Karpas-422 (cell line): Measurements from ENCODE around the gene CYP27C1. TPM values are rescaled to one million over a fixed set of nuclear protein-coding genes. Genes with fewer than 3 reads are reported as not detected.

Experiments used
- DNase-seq: peaks from one replicate; pipeline ENCODE4 v3.0.0-alpha.2; 2015
- H2AFZ ChIP-seq: fragments of 200-600 bp; sonication (generic); 2 replicates; pipeline ENCODE4 v1.6.1; 2014; ENCODE audit warnings: antibody characterized with exemption, low read length, mixed read lengths
- H3K27ac ChIP-seq: fragments of 200-600 bp; sonication (generic); 2 replicates; pipeline ENCODE4 v1.5.1; 2014; ENCODE audit warnings: mild to moderate bottlenecking, low read length, moderate library complexity
- H3K27me3 ChIP-seq: fragments of 200-600 bp; sonication (generic); 2 replicates; pipeline ENCODE4 v1.6.1; 2014; ENCODE audit warnings: low read length, mixed read lengths
- H3K36me3 ChIP-seq: fragments of 200-600 bp; sonication (generic); 2 replicates; pipeline ENCODE4 v1.6.1; 2014; ENCODE audit warnings: low read length, mixed read lengths; ENCODE audit not compliant: insufficient read depth
- H3K4me1 ChIP-seq: fragments of 200-600 bp; sonication (generic); 2 replicates; pipeline ENCODE4 v1.6.1; 2014; ENCODE audit warnings: mild to moderate bottlenecking, low read length, mixed read lengths
- H3K4me2 ChIP-seq: fragments of 200-600 bp; sonication (generic); 2 replicates; pipeline ENCODE4 v1.6.1; 2014; ENCODE audit warnings: low read length, low read depth, mild to moderate bottlenecking; ENCODE audit not compliant: poor library complexity, severe bottlenecking
- H3K4me3 ChIP-seq: fragments of 200-600 bp; sonication (generic); 2 replicates; pipeline ENCODE4 v1.5.1; 2014; ENCODE audit warnings: mild to moderate bottlenecking, antibody characterized with exemption, low read length, mixed read lengths
- H3K79me2 ChIP-seq: fragments of 200-600 bp; sonication (generic); 2 replicates; pipeline ENCODE4 v1.6.1; 2014; ENCODE audit warnings: mild to moderate bottlenecking, low read length, mixed read lengths
- H3K9ac ChIP-seq: fragments of 200-600 bp; sonication (generic); 2 replicates; pipeline ENCODE4 v1.6.0; 2014; ENCODE audit warnings: low read length
- H3K9me2 ChIP-seq: fragments of 200-600 bp; sonication (generic), shearing (Covaris generic); replicated peaks from 2 replicates; pipeline ENCODE4 v1.6.0; 2014; ENCODE audit warnings: mild to moderate bottlenecking, low read length, moderate library complexity; ENCODE audit not compliant: insufficient read depth
- H3K9me3 ChIP-seq: fragments of 300-700, 200-600 bp; sonication (generic); 2 replicates; pipeline ENCODE4 v1.6.1; 2014; ENCODE audit warnings: low read length, mixed read lengths
- H4K20me1 ChIP-seq: fragments of 200-600 bp; sonication (generic); 2 replicates; pipeline ENCODE4 v1.6.1; 2014; ENCODE audit warnings: mild to moderate bottlenecking, antibody characterized with exemption, low read length, low read depth; ENCODE audit not compliant: insufficient read depth
- total RNA-seq: library from RNA; depleted of rRNA; stranded (reverse); fragments of >200 nt; shearing (Covaris generic); gene quantifications from 2 replicates; pipeline ENCODE4 v1.2.3, GENCODE V29; 2014; ENCODE audit warnings: low replicate concordance

The CYP27C1 gene
- total RNA-seq, 1 experiment from 2014 or later: not detected

DNA sequence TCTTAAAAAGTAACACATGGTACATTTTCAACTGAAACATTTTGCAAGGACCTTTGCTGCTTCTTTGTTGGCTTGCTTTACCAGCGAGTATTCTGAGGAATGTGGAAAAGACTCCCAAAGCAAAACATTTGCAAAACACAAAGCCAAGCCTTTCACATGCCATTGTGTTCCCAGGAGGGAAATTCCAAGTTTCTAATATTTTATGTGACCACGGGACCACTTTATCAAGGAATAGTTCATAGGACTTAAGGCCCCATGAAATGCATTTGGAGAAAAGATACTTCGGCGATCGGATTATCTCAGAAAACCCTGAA is 26.2 kb downstream of the CYP27C1 start:
- Histone ChIP-seq H3K79me2 (no peaks in the 10 kb centered on the region), H3K9ac (no peak overlapping the region), H2AFZ (no peak overlapping the region), H4K20me1 (no peaks in the 10 kb centered on the region), H3K9me2 (no peaks in the 10 kb centered on the region), H3K4me1 (peaks cover 3% of the 10 kb centered on the region; the same call in 1 of the 2 replicates), H3K36me3 (no peaks in the 10 kb centered on the region), H3K4me3 (no peak overlapping the region), H3K9me3 (0 out of 2 replicates have a peak, but pooled peaks cover 3% of the 10 kb centered on the region), H3K4me2 (no peak overlapping the region), H3K27me3 (no peaks in the 10 kb centered on the region), H3K27ac (no peak overlapping the region)
- no peak for DNase-seq

DNA sequence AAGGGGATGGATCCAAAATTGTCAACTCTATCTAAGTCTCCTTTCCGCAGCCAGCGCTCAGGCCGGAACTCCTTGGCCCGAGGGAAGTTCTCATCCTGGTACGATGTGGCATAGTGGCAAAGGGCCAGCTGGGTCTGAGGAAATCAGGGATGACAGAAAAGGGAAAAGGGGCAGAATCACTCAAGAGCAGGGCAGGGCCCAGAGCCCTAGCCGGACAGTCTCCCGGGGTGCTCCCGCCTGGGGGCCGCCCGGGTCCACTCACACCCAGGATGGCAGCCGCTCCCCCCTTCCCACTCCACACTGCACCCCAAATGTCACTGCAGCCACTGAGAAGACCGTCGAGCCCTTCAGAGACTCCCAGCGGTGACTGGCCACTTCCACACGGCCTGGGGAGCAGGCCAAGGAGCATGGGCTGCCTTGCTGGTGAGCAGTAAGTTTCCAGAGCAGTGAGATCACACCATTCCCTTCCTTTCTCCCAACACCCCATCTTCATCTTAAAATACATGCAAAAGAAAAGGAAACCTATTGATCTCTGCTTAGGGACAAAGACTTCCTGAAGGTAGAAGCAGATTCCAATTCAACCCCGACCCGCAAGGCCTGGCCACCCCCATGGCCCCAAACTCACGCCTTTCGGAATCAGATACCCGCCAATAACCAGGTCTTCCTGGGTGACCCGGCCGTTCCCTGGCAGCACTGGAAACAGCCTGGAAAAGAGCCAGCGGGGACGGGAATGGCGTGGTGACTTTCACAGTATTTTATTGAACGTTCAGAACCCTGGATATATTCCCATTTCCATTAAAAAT is 26.7 kb downstream of the CYP27C1 start:
- H3K79me2 ChIP-seq: no peaks in the 10 kb centered on the region
- H3K4me3 ChIP-seq: no peak overlapping the region
- no peak overlapping the region for H2AFZ ChIP-seq
- 0 out of 2 replicates have a peak, but pooled peaks cover 3% of the 10 kb centered on the region for H3K9me3 ChIP-seq
- no peak overlapping the region for H3K9ac ChIP-seq
- no peaks in the 10 kb centered on the region for H3K27me3 ChIP-seq
- no peak overlapping the region for H3K27ac ChIP-seq
- no peaks in the 10 kb centered on the region for H3K36me3 ChIP-seq
- no peaks in the 10 kb centered on the region for H3K9me2 ChIP-seq
- DNase-seq: no peak
- H3K4me2 ChIP-seq: no peak overlapping the region
- peaks cover 3% of the 10 kb centered on the region; the same call in 1 of the 2 replicates for H3K4me1 ChIP-seq
- no peaks in the 10 kb centered on the region for H4K20me1 ChIP-seq

DNA sequence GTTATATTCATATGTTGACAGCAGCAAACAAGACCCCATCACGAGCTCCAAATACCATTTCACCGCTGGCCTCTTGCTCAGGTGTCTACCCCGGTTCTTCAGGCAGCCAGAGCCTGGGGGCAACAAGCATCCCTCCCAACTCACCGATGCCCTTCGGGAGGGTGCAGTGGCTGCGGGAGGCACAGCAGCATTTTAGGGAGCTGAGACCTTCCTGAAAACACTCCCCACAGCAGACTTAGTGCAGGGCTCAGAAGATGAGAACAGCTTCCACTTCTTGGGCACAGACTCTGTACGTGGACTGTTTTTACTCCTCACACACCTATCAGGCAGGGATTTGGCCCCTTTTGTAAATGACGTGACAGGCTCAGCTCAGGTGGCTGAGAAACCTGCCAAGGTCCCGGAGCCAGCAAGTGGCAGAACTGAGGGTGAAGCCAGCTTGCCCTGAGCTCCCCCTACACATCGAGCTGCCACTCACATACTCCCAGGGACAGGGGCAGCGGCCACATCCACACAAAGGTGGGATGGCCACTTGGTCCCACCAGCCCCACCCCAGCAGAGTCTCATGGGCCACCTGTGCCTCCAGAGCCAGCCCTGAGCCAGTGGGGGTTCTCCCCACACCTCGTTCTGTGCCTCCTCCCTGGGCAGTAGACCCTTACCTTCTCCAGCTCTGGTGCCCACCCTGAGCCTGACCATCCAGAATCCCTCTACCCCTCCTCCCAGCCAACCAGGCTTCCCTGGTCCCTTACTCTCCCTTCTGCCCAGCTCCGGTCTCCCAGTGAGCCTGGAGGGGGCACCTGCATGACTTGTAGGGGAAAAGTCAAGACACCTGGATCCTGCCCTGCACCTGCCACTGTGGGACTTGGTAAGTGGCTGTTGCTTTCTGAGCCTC is 28.5 kb downstream of the CYP27C1 start:
- Histone ChIP-seq H3K9me3 (0 out of 2 replicates have a peak, but pooled peaks cover 1% of the 10 kb centered on the region), H3K9ac (no peak overlapping the region), H3K27me3 (no peaks in the 10 kb centered on the region), H3K27ac (no peak overlapping the region), H3K79me2 (no peaks in the 10 kb centered on the region), H4K20me1 (no peaks in the 10 kb centered on the region), H3K36me3 (no peaks in the 10 kb centered on the region), H3K4me1 (peaks cover 6% of the 10 kb centered on the region), H3K9me2 (no peaks in the 10 kb centered on the region), H2AFZ (no peak overlapping the region), H3K4me2 (no peak overlapping the region), H3K4me3 (no peak overlapping the region)
- DNase-seq: no peak

DNA sequence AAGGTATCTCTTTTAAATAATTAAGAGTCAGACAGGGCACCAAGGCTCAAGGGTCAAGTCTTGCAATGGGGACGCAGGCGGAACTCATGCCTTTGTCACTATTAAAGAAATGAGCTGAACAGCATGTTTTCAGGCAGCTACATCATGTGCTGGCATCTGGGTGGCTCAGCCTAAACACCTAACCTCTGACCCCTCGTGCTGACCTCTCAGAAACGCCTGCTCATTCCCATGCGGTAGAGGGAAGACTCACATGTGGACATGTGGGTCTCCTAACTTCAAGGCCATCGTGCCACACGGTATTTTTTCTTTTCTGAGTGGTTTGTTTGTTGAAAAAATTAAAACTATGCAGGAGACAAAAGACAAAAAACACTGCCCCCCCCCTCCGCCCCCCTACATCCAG is 31.3 kb downstream of the CYP27C1 start:
- no peaks in the 10 kb centered on the region for H3K27me3 ChIP-seq
- H2AFZ ChIP-seq: no peak overlapping the region
- no peaks in the 10 kb centered on the region for H3K9me2 ChIP-seq
- H3K79me2 ChIP-seq: no peaks in the 10 kb centered on the region
- peaks cover 6% of the 10 kb centered on the region for H3K4me1 ChIP-seq
- no peak overlapping the region for H3K4me3 ChIP-seq
- no peak overlapping the region for H3K27ac ChIP-seq
- no peak overlapping the region for H3K9ac ChIP-seq
- H3K4me2 ChIP-seq: no peak overlapping the region
- no peaks in the 10 kb centered on the region for H4K20me1 ChIP-seq
- H3K36me3 ChIP-seq: no peaks in the 10 kb centered on the region
- no peak for DNase-seq
- no peaks in the 10 kb centered on the region for H3K9me3 ChIP-seq

DNA sequence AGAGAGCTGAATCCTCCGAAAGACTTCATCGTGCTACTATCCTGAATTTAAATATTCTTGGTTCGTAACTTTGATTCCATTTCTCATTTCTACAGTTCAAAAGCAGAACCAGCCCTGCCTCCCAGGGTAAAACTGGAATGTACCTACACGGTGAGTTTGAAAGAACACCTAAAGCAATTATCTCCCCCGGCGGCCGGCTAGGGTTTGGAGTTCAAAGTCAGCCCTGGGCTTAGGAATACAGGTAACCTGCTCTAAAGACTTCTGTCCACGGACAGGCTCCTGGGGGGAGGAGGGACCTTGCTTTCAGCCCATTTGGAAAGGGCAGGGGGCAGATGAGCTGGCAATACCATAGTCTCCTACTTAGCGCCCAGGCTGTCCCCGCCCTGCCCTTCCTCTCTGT is 32.3 kb downstream of the CYP27C1 start:
- no peaks in the 10 kb centered on the region for H3K9me2 ChIP-seq
- no peaks in the 10 kb centered on the region for H3K79me2 ChIP-seq
- no peak overlapping the region for H3K4me2 ChIP-seq
- peaks cover 6% of the 10 kb centered on the region for H3K4me1 ChIP-seq
- H3K27me3 ChIP-seq: no peaks in the 10 kb centered on the region
- no peak overlapping the region for H3K9ac ChIP-seq
- no peaks in the 10 kb centered on the region for H3K36me3 ChIP-seq
- no peak overlapping the region for H3K27ac ChIP-seq
- H3K4me3 ChIP-seq: no peak overlapping the region
- H3K9me3 ChIP-seq: no peaks in the 10 kb centered on the region
- no peak overlapping the region for H2AFZ ChIP-seq
- H4K20me1 ChIP-seq: no peaks in the 10 kb centered on the region
- DNase-seq: no peak

DNA sequence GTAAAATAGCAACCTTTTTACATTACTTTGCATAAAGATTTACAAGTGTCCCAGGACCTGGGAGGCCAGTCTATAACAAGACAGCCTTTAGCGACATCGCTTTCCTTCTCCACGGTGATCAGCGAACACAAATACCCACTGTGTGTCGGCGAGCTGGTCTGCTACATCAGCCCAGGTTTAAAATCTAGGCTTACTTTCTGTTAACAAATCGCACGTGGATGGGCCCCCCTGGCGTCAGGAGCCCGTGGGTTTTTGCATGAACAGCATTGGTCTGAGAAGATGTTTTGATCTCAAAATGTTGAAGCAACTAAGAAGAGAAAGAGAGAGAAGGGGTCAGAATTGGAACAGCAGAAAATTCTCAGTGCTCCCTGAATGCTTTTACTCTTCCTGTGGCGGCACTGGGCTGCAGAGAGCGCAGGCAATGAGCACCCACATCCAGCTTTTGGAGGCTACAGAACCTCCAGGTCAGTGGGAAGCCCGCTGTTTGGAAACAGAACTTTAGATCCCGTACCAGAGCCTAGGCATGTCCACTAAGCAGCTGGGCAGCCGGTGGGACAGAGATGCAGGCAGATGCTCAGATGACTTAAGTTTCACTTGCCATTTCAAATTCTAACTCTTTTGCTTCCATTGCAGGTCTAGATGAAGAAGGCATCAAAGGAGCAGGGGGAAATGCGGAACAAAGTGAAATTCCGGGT is 32.9 kb downstream of the CYP27C1 start:
- H4K20me1 ChIP-seq: no peaks in the 10 kb centered on the region
- peaks cover 6% of the 10 kb centered on the region for H3K4me1 ChIP-seq
- DNase-seq: no peak
- no peak overlapping the region for H3K4me2 ChIP-seq
- H3K9ac ChIP-seq: no peak overlapping the region
- H3K9me3 ChIP-seq: no peaks in the 10 kb centered on the region
- H3K79me2 ChIP-seq: no peaks in the 10 kb centered on the region
- no peak overlapping the region for H3K27ac ChIP-seq
- H2AFZ ChIP-seq: no peak overlapping the region
- H3K4me3 ChIP-seq: no peak overlapping the region
- H3K9me2 ChIP-seq: no peaks in the 10 kb centered on the region
- no peaks in the 10 kb centered on the region for H3K27me3 ChIP-seq
- H3K36me3 ChIP-seq: no peaks in the 10 kb centered on the region

DNA sequence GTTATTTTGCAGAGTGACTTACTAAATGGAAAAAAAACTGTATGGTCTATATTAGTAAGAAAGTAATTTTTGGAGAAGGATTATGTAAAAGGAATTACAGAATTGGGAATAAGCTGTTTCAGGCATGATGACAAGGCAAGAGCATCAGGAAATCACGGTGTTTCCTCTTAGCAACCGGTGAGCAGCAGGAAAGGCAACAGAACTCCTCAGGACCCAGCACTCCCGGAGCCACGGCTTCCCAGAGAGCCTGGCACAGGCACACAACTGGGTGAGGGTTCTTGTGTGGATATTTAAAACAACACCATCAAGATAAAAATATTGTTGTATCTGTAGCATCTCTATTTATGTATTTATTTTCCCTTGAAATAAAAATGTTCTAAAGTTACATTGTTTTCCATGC is 34.4 kb downstream of the CYP27C1 start:
- no peaks in the 10 kb centered on the region for H3K9me3 ChIP-seq
- H3K4me1 ChIP-seq: peaks cover 6% of the 10 kb centered on the region
- H3K27ac ChIP-seq: no peak overlapping the region
- H3K4me2 ChIP-seq: no peak overlapping the region
- no peak overlapping the region for H3K4me3 ChIP-seq
- H2AFZ ChIP-seq: no peak overlapping the region
- DNase-seq: no peak
- H4K20me1 ChIP-seq: no peaks in the 10 kb centered on the region
- no peaks in the 10 kb centered on the region for H3K79me2 ChIP-seq
- no peaks in the 10 kb centered on the region for H3K27me3 ChIP-seq
- H3K9ac ChIP-seq: no peak overlapping the region
- H3K36me3 ChIP-seq: no peaks in the 10 kb centered on the region
- no peaks in the 10 kb centered on the region for H3K9me2 ChIP-seq

DNA sequence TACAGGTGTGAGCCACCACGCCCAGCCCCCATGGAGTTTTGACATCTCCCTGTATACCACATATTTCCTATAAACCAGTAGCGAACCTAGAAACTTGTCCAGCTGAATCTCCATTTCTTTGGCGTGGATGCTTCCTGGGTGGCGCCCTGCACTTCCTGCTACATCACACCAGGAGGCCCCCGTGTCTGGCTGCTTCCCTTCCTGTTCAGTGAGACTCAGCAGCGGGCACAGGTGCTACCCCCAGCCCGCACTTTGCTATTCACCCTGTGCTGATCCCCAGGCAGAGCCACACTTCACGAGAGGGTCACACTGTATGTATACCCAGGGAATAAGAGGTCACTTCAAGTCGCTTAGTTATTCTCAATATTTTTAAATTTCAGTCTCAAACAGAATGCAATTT is 35.0 kb downstream of the CYP27C1 start:
- Histone ChIP-seq H3K9me2 (no peaks in the 10 kb centered on the region), H3K79me2 (no peaks in the 10 kb centered on the region), H3K4me3 (no peak overlapping the region), H4K20me1 (no peaks in the 10 kb centered on the region), H3K9me3 (no peaks in the 10 kb centered on the region), H3K4me1 (peaks cover 6% of the 10 kb centered on the region), H3K27ac (no peak overlapping the region), H2AFZ (no peak overlapping the region), H3K36me3 (no peaks in the 10 kb centered on the region), H3K4me2 (no peak overlapping the region), H3K27me3 (no peaks in the 10 kb centered on the region), H3K9ac (no peak overlapping the region)
- peak; percentile 44 for DNase-seq
